ENCODE results near the gene CSNK2A2.

The CSNK2A2 gene

GRCh38 chr16:58217311-58217925 is 19.5 kb upstream of the CSNK2A2 start:
- Histone ChIP-seq H3K9ac (ENCODE audit: low read length) (no peak overlapping the region), H3K4me3 (ENCODE audit: insufficient read depth, low read length, poor library complexity, severe bottlenecking) (no peak overlapping the region), H3K4me2 (ENCODE audit: low read depth, low read length, poor library complexity, severe bottlenecking) (no peak overlapping the region), H3K27ac (ENCODE audit: low read depth, low read length) (no peak overlapping the region), H4K20me1 (ENCODE audit: low read depth, low read length) (no peaks in the 10 kb centered on the region), H2AFZ (ENCODE audit: low read depth, low read length, severe bottlenecking) (no peak overlapping the region), H3K9me2 (replicated peaks; ENCODE audit: insufficient read depth, low read length) (no peaks in the 10 kb centered on the region), H3K79me2 (ENCODE audit: insufficient read depth, low read length) (no peaks in the 10 kb centered on the region), H3K27me3 (ENCODE audit: low read length) (no peaks in the 10 kb centered on the region), H3K9me3 (ENCODE audit: insufficient read depth, low read length) (no peaks in the 10 kb centered on the region), H3K36me3 (ENCODE audit: low read length) (no peaks in the 10 kb centered on the region), H3F3A (ENCODE audit: insufficient read depth) (no peaks in the 10 kb centered on the region)
- TF ChIP-seq CTCF (IDR thresholded peaks at IDR 0.05; ENCODE audit: insufficient read depth, low read length, poor library complexity, severe bottlenecking), result no peak
- no peak for TF ChIP-seq EZH2phosphoT487 (conservative IDR thresholded peaks at IDR 0.05; ENCODE audit: low read length)

- Histone ChIP-seq H3K27me3 (ENCODE audit: low read length) (no peaks in the 10 kb centered on the region), H2AFZ (ENCODE audit: low read depth, low read length, severe bottlenecking) (no peak overlapping the region), H3K4me3 (ENCODE audit: insufficient read depth, low read length, poor library complexity, severe bottlenecking) (no peak overlapping the region), H3K4me2 (ENCODE audit: low read depth, low read length, poor library complexity, severe bottlenecking) (no peak overlapping the region), H3K79me2 (ENCODE audit: insufficient read depth, low read length) (no peaks in the 10 kb centered on the region), H3K27ac (ENCODE audit: low read depth, low read length) (no peak overlapping the region), H3K9ac (ENCODE audit: low read length) (no peak overlapping the region), H4K20me1 (ENCODE audit: low read depth, low read length) (no peaks in the 10 kb centered on the region), H3F3A (ENCODE audit: insufficient read depth) (no peaks in the 10 kb centered on the region), H3K9me2 (replicated peaks; ENCODE audit: insufficient read depth, low read length) (no peaks in the 10 kb centered on the region), H3K9me3 (ENCODE audit: insufficient read depth, low read length) (no peaks in the 10 kb centered on the region), H3K36me3 (ENCODE audit: low read length) (no peaks in the 10 kb centered on the region)
- TF ChIP-seq EZH2phosphoT487 (conservative IDR thresholded peaks at IDR 0.05; ENCODE audit: low read length) (no peak), CTCF (IDR thresholded peaks at IDR 0.05; ENCODE audit: insufficient read depth, low read length, poor library complexity, severe bottlenecking) (no peak)
These were observed 15.1 kb upstream of the CSNK2A2 start for GRCh38 chr16:58212824-58213655.

- no peaks in the 10 kb centered on the region for H3K79me2 ChIP-seq (ENCODE audit: insufficient read depth, low read length)
- no peaks in the 10 kb centered on the region for H3K9me2 ChIP-seq (replicated peaks; ENCODE audit: insufficient read depth, low read length)
- no peak overlapping the region for H3K27ac ChIP-seq (ENCODE audit: low read depth, low read length)
- no peaks in the 10 kb centered on the region for H3F3A ChIP-seq (ENCODE audit: insufficient read depth)
- no peaks in the 10 kb centered on the region for H3K27me3 ChIP-seq (ENCODE audit: low read length)
- H3K4me3 ChIP-seq (ENCODE audit: insufficient read depth, low read length, poor library complexity, severe bottlenecking), result no peak overlapping the region
- H3K4me2 ChIP-seq (ENCODE audit: low read depth, low read length, poor library complexity, severe bottlenecking), result no peak overlapping the region
- no peak overlapping the region for H2AFZ ChIP-seq (ENCODE audit: low read depth, low read length, severe bottlenecking)
- no peaks in the 10 kb centered on the region for H3K36me3 ChIP-seq (ENCODE audit: low read length)
- no peak overlapping the region for H3K9ac ChIP-seq (ENCODE audit: low read length)
- no peaks in the 10 kb centered on the region for H3K9me3 ChIP-seq (ENCODE audit: insufficient read depth, low read length)
- TF ChIP-seq EZH2phosphoT487 (conservative IDR thresholded peaks at IDR 0.05; ENCODE audit: low read length), result no peak
- no peak for TF ChIP-seq CTCF (IDR thresholded peaks at IDR 0.05; ENCODE audit: insufficient read depth, low read length, poor library complexity, severe bottlenecking)
- no peaks in the 10 kb centered on the region for H4K20me1 ChIP-seq (ENCODE audit: low read depth, low read length)
These were observed 13.9 kb upstream of the CSNK2A2 start for GRCh38 chr16:58211846-58212245.
